Endometrial microvascular endothelial cells (primary cell): ENCODE results near the gene SF1. TPM values are rescaled to one million over a fixed set of nuclear protein-coding genes. Genes with fewer than 3 reads are reported as not detected.

Experiments used
- in situ Hi-C: cut with HindIII; loops from 2 replicates; pipeline ENCODE4 v1.10.0; 2017; ENCODE audit warnings: low sequenced_read_pairs, low pct_unique_long_range_greater_than_20kb; ENCODE audit errors: inconsistent ontology term
- total RNA-seq: library from RNA; depleted of rRNA; stranded (reverse); fragments of >200 nt; gene quantifications from one replicate; pipeline ENCODE4 v1.2.3, GENCODE V29; 2015; ENCODE audit errors: inconsistent ontology term

SF1 gene
- total RNA-seq, 1 donor from 2014 or later = 167 TPM

DNA sequence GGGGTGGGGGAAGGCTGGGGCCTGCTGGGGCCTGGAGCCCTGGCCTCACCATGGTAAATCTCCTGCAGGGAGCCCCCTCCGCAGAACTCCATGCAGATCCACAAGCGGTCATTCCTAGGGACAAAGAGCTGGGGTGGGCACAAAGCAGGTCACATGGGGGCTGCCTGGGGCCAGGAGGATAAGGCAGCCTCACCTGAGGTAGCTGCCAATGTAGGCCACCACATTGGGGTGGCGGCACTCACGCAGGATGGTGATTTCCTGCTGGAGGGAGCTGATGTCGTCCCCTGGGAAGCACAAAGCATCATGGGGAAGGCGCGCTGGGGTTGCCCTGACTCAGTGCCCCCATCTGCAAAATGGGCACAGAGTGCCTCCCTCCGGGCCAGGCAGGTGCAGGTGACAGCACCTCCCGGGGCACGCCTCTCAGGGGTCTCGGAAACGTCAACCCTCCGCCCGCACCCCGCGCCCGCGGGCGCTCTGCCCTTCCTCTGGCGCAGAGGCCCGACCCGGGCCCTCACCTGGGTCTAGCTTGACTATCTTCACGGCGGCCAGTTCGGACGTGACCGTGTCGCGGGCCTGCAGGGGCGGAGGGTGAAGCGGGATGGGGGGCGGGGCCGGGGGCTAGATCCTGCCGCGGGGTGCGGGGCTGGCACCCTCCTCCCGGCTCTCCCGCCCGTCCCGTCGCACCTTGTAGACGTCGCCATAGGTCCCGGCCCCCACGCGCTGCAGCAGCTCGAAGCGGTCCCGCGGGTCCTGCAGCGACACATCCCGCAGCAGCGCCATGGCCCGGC, 24.2 kb upstream of the SF1 start:
- in situ Hi-C loops = no loop called here

DNA sequence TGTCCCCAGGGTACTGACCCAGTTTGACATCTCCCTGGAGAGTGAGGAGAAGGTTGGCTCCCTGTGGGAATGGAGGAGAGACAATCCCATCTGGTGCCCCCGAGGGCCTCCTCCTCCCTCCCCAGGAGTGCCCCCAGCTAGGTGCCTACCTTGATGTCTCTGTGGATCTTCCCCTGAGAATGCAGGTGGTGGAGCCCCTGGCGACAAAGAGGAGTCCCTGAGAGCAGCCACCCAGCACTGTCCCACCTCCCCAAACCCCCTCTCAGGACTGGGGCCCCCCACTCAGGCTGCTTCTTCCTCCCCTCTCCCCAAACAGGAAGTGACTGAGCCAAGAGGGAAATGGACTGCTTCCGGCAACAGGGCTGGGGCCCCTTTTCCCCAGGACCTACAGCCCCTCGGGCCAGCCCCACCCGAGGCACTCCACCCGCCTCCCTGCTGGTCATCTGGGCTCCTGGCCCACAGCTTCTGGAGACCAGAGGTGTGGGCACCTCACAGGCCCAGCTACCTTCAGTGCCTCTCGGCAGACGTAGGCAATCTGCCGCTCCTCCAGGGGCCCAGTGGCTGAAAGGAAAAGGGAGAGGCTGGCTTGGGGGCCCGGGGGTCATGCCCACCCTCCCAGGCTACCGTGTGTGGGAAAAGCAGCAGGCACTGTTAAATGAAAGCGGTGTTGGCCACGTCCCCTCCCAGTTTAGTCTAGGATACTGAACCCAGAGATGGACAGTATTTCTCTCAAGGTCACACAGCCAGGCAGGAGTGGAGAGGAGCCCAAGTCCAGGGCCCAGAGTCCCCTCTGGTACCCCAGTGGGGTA, 23.4 kb upstream of the SF1 start:
- in situ Hi-C loops = no loop called here

DNA sequence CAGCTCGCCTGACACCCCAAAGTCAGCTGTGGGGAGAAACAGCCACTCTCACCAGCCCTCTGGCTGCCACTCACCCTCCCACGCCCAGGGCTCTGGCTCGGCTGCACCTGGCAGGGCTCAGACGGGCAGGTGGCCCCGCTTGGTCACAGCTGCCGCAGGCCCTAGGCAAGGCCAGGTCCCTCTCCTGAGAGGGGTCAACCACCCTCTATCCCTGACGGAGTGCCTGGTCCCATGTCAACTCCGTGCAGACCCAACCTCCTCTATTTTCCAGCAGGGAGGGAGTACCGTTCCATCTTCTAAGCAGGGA, 22.8 kb upstream of the SF1 start:
- in situ Hi-C loops = no loop called here

DNA sequence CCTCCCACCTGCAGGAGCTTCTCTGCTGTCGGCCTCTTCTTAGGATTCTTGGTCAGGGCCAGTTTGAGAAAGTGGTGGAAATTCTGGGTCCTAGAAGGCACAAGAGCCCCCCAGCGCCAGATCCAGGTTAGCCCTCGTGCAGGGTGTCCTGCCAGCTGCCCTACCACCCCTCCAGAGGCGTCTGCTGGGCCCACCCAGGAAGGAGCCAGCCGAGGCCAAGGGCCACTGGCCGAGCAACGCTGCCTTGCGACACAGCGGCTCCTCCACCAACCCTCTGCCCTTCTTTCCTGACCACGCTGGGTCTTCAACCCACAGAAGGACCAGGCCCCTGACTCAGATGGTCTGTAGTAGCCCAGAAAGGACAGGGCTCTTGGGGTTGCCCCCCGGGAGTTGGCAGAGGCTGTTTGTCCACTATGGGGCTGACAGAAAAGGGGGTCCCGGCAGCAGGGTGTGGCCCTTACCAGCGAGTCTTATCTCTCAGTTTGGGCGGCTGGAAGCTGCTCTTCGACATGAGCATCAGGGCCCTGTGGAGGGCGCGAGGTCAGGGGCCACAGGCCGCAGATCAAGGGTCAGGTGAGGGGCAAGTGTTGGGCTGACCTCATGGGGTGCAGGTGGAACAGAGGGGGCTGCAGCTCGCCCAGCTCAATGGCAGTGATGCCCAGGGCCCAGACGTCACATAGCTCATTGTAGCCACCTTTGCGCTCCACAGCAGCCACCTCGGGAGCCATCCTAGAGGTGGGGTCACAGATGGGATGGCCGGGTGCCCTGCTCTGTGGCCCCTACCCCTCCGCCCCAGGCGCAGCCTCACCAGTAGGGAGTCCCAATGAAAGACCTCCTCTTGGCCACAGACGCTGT, 22.2 kb upstream of the SF1 start:
- in situ Hi-C loops = no loop called here

DNA sequence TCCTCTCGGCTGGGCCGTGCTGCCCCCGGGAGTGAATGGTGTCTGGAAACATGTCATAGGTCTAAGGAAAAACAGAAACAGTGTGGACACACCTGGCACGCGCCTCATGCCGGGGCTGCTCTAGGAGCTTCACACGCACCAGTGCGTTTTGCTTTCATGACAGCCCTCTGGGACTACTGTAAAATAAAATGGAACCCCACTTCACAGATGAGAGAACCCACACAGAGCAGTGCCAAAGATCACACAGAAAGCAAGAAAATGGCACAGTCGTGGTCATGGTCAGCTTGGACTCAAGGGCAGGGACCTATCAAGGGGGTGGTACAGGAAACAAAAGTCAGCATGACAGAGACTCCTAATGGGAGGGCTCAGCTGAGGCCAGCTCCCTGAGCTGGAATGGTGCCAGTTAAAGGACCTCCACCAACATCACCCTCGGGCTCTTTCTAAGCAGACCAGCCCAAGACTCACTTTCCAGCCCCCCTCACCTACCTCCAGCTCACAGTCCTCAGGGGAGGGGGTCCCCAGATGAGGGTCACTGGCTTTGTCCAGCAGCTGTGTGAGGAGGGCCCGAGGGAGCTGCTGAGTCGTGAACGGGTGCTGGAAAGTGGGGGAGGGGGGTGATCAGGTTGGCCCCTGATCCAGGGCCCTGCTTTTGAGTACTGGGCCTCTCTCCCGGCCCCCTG, 21.4 kb upstream of the SF1 start:
- in situ Hi-C loops = no loop called here

DNA sequence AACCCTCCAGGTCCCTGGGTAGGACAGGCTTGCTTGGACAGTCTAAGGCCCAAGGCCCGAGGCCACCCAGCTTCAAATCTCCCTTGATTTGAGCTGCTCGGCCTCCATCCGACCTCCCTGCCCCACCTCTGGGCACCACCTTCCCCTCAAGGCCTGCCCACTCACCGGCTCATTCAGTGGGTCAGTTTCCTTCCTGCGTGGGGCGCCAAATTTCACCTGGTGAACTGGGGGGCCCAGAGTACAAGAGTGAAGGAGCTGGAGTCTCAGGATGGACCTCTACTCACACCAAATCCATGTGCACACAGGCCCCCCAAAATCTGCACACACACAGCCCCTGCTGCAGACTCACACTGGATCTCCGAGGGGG, 20.9 kb upstream of the SF1 start:
- in situ Hi-C loops = no loop called here

DNA sequence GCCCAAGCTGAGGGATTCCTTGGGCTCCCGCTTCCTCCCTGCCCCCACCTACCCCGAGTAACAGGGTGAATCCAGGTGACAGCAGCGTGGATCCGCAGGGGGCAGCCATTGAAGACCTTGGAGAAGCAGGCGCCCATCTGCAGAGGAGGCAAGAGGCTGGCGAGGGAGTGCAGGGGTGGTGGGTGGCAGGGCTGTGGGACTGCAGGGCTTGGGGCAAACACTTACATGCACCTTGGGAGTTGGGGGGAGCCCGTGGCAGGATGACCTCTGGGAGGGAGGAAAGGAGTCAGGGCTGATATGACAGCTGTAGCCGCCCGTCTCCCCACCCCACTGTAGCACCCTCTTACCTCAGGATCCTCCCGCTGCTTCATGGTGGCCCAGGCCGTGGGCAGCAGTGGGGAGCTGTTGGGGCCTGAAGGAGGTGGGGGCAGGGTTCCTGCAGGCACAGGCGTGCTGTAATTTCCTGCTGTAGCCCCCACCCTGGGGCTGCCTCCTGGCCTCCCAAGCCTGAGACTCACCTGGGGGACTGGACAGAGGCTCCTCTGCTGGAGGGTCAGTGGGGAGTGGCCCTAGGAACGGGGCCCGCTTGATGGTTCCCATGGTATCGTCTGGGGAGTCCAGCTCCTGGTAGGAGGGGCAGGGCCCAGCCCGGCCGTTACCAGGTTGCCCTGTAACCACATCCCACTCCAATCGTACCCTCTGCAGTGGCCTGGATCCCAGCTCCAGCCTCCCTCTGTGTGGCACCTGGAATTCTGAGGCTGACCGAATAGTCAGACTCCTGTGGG, 18.6 kb upstream of the SF1 start:
- in situ Hi-C loops = no loop called here

DNA sequence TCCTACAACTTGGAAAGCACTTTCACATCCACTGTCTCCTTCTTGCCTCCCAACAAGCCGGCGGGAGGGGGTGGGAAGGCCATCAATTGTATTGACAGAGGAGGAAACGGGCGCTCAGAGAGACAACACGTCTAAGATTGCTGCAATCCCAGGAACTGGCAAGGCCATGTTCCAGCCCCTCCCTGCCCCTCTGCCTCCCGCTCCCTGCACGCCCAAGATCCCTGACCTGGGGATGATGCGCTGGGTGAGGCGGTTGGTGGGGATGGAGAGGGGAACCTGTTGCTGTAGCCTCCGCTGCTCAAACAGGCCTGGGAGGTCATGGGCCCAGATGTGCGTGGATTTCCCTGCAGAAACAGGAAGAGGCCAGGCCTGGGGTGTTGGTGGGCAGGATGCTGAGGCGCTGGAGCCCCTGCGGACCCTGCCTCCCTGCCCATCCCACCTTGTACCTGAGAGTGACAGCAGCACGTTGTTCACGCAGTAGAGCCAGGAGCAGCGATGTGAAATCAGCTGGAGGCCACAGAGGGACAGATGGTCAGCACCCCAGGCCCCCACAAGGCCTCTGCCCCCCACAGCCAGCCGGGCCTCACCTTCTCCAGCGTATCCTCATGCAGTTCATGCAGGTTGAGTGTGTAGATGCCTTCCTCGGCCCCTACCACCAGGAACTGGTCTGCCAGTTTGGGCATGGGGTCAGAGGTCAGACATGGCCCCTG, 17.9 kb upstream of the SF1 start:
- in situ Hi-C loops = no loop called here

DNA sequence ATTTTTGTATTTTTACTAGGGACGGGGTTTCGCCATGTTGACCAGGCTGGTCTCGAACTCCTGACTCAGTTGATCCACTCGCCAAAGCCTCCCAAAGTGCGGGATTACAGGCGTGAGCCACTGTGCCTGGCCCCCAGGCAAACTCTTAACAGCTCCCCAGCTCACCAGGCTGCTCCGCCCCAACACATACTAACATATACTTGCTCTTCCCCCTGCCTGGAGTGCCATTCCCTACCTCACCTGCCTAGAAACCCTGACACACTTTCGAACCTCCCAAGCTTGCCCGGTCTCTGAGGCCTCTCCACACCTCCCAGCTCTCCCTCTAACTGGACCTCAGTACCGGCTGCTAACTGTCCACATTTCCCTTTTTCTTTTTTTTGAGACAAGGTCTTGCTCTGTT, 16.2 kb upstream of the SF1 start:
- in situ Hi-C loops = no loop called here

DNA sequence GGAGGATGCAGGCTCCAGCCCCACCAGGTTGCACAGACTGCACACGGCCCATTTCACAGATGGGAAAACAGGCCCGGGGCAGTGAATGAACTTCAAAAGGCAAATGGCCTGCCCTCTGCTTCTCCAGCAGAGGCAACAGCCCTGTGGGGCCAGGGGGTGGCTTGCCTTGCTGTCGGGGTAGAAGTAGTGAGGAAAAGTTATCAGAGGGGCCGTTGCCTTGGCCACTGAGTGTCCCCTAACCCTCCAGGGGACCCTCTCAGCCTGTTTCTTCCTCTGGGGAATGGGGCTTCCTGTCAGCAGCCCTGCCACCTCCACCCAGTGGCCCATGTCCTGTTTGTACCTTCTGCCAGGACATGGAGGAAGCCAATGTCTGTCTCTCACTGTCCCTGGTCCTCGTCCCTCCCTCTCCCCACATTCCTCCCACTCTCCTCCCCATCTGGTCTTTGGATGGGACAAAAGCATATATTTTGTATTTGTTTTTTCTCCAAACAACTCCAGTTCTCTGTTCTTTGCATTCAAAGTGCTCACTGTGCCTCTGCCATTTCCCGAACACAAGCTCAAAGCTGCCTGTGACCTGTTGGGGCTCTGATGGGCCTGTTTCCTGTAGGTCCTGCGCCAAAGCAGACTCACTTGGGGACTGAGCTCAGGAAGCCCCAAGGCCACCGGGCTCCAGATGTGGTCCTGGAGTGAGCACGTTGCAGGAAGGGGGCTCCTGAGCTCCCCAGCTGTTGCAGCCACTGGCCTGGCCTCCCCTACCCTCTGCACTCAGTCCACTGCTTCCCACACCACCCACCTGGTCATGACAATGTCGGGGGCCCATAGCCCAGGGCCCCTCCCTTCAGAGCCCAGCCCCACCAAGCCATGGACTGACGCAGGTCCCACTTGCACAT, 15.2 kb upstream of the SF1 start:
- in situ Hi-C loops = no loop called here

DNA sequence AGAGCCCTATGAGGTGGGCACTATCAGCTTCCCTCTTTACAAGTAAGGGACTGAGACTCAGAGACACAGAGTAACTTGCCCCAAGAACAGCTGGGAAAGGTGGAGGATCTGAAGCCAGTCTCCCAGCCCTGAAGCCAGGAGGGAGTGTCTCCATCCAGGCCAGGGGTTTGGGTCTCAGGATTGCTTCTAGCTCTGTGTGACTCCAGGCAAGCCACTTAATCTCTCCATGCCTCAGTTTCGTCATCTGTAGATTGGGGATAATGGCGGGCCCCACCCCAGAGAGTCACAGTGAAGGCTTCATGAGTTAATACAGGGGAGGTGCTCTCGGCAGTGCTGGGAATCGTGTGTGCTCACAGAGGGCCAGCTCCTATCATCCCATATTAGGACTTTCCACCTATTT, 14.1 kb upstream of the SF1 start:
- in situ Hi-C loops = no loop called here

DNA sequence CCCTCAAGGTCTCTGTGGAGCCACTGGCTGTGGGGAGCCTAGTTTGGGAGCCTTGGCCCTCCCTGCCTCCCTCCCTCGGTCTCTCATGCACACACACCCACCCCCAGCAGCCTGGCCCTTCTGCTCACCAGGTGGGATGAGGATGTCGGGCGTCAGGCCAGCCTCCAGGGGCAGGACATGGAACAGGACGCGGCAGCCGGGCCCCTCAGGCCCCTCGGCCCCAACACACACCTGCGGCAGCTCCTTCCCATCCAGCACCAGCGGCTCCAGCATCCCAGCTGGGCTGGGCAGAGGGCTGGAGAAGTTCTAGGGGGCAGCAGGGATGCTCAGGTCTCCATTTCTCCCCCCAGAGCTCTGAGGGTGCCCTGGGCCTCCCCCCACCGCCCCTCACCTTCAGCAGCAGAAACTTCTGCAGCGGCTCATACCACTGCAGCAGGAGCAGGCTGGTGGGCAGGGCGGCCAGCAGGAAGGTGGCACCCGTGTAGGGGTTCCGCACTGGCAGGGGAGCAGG, 13.5 kb upstream of the SF1 start:
- in situ Hi-C loops = no loop called here

DNA sequence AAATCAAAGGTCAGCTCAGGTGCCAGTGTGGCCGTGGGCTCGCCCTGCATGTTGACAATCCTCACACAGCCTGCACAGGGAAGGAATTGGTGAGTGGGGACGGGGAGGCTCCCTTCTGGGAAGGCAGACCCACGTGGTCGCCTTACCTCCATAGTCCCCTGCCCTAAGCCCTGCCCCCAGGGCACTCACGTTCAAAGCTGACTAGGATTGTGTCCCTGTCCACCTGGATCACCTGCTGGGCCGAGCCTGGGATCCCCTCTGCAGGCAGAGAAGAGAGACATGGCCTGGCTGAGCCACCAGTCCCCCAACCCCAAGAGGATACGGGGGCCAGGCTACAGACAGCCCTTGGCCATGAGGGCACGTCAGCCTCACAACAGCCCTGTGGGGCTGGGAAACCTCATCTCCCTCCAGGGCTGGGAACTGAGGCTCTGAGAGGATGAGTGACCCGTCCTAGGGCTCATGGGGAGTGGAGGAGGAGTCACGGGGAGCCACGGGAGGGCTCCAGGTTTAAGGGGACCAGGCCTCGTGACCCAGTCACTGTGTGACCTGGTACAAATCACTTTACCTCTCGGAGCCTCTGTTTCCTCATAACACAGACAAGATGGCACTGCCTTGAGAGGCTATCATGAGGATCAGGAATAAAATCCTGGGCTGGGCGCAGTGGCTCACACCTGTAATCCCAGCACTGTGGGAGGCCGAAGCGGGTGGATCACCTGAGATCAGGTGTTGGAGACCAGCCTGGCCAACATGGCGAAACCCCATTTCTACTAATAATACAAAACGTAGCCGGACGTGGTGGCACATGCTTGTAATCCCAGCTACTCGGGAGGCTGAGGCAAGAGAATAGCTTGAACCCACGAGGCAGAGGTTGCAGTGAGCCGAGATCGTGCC, 12.1 kb upstream of the SF1 start:
- in situ Hi-C loops = no loop called here

DNA sequence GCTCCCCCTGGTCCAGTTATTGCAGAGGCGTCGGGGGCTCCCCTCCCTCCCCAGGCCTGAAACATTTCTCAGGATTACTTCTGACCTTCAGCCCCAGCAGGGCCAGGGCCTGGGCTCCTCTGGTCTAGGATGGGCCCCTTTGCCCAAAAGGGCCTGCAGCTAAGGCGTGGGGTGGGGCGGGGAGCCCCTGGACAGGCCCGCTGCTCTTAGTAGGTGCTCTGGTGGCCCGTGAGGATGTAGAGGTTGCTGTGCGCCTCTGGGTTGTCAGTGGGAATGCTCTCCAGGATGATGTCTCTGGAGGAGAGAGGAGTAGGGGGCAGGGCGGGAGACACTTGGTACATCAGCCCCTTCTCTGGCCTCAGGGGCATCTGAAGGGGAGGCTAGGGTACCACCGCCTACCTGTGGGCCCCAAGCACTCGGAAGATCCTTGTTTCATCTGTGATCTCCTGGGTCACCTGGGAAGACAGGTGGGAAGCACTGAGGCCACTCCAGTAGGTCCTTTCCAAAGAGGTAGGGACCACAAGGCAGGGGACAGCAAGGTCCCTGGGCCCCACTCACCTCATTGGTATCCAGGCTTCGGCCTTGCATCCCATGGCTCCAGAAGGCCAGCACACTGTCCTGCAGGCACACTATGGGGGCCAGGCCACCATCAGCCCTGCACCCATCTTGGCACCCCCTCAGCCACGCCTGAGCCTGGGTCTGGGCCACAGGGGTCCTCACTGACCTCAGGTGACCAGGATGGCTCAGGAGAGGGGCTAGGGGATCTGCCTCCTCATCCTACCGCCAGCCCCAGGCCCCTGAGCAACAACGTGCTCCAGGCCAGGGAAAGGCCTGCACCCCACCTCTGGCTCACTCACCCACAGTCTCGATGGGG, 11.2 kb upstream of the SF1 start:
- in situ Hi-C loops = no loop called here
